ENCODE results near the gene BCKDHA.
"Not testable (repeated sequence)": the region's sequence is repeated elsewhere in the genome, so short reads cannot be mapped to it uniquely, and the experiment has no call there.

Gene BCKDHA

GRCh38 chr19:41408256-41408655, 10.6 kb downstream of the BCKDHA start:
- DNase-seq = no peak

- DNase-seq = not testable (repeated sequence)
Measured at GRCh38 chr19:41408846-41409245, 11.2 kb downstream of the BCKDHA start.

- no peak for DNase-seq
Measured at GRCh38 chr19:41409288-41409687, 11.7 kb downstream of the BCKDHA start.

GRCh38 chr19:41410336-41411054, 12.9 kb downstream of the BCKDHA start:
- DNase-seq = no peak

DNA sequence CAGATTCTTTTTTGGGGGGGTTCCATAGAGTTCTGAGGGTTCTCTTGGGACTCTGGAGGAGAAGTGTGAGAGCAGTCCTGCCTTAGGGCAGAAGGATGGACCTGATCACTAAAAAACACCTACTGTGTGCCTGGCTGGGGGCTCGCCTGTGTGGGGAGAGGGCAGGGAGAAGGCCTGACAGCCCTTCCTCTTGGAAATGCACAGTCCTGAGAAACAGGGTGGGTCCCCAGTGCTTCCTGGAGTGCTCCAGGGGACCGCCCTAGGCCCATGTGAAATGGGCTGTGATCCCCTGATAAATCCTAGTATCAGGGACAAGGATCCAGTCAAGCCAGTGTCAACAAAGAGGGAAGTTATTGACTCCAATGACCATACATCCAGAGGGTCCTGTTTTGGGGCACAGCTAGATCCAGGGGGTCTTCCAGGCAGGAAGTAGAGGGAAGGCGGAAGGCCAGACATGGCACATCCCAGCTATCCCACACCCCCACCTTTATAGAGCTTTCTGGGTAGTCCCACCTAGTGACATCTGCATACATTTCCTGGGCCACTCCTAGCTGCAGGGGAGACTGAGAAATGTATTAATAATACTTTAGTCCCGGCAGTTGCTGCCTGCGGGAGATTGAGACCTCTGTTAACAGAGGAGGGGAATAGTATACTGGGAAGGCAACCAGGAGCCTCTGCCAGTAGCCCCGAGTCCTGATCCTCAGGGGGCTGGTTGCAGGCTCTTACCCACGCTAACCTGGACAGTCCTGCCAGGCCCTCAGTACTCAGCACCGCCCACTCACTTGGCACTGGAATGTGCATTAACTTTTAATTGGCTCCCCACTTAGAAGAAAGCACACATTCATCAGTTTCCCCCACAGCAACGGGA, 13.7 kb downstream of the BCKDHA start:
- DNase-seq = no peak

DNA sequence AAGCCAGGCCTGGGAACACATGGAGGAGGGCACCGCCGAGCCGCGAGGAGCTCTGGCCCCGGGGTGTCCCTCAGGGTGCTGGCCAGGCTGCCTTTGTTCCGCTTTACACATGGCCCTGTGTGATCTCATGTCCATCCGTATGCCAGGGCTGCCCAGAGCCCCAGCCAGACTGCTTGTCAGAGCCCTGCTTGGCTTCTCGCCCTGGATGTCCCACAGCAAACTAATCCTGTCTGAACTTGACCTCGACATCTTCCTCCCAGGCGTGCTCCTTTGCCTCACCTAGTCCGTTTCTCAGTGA, 14.3 kb downstream of the BCKDHA start:
- DNase-seq = peak; percentile 49 to 59

DNA sequence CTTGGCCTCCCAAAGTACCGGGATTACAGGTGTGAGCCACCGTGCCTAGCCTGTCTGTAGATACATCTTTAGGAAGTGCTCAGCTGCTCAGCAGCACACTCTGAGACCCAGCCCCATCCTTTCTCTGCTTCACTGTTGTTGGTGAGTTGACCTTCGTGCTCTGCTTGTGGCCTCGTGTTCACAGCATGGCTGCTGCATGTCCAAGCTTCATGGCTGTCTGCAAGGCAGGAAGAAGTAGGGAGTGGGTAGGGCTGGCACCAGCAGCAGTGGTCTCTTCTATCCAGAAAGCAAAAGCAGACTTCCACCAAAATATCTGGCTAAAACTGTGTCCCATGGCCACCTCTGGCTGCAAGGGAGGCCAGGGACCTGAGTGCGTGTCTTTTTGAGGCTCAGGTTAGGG, 15.3 kb downstream of the BCKDHA start:
- no peak for DNase-seq

DNA sequence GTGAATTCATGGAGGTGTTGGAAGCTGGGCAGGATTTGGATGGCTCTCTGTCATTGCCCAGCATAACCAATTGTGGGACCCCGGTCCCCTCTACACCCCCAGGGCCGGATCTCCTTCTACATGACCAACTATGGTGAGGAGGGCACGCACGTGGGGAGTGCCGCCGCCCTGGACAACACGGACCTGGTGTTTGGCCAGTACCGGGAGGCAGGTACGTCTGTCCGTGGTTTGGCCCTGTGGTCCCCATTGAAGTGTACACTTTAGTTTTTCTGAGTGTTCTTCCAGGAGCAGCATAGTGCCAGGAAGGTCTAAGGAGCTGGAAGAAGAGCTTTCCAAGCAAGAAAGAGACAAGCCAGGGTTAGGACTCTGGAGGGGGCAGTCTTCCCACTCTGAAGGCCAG, 16.3 kb downstream of the BCKDHA start:
- DNase-seq = no peak

DNA sequence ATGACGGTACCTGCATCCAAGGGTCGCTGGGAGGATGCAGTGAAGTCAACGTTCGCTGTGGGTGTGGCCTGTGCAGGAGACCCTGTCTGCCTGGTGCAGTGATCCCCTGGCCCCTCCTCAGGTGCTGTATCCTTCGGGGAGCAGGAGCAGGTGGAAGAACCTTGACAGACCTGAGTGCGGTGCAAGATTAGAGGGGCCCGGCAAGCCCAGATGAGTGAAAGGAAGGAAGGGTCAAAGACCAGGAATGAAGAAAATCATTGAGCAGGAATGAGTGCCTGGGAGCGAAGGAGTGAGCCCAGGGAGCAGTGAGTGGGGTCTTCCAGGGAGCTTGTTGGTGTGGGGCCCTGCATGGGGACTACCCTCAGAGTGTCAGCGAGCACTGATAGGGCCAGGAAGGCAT, 16.8 kb downstream of the BCKDHA start:
- DNase-seq = no peak

DNA sequence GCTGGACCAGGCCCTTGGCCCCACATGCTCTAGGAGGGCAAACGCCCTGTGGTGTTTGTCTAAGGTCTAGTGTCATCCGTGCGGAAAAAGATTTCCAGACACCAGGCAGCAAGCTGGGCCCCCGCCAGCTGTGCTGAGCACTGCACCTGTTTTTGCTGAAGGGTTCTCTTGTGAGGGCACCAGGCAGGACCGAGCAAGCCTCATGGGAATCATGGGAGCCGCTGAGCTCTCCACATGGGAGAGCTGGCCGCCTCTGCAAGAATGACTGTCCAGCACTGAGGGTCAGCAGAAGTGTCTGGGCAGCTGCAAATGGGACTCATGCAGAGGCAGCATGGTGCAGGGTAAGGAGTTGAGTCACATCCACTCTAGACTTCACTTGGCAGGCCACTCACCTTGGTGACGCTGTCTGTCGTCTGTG, 17.5 kb downstream of the BCKDHA start:
- DNase-seq = no peak

DNA sequence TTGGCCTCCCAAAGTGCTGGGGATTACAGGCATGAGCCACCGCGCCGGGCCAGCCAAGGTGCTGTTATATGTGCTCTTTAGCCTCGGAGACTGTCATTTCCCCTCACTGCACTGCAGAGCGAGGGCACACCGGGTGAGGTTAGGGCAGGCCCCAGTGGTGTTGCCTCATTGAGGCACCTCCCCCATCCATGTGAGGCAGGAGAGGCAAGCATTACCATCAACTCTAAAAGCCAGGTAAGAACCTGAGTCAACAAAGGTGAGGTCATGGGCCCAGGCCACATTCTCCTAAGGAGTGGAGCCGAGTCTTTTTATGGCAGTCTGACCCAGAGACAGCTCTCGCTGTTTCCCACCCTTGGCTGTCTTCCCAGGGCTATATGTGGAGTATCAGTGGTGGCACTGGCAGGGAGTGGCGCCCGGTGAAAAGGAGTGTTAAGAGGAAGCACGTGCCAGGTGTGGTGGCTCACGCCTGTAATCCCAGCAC, 18.6 kb downstream of the BCKDHA start:
- DNase-seq = no peak

GRCh38 chr19:41420101-41420880, 22.7 kb downstream of the BCKDHA start:
- no peak for DNase-seq

- DNase-seq = no peak
Measured at GRCh38 chr19:41421314-41421713, 23.7 kb downstream of the BCKDHA start.

DNA sequence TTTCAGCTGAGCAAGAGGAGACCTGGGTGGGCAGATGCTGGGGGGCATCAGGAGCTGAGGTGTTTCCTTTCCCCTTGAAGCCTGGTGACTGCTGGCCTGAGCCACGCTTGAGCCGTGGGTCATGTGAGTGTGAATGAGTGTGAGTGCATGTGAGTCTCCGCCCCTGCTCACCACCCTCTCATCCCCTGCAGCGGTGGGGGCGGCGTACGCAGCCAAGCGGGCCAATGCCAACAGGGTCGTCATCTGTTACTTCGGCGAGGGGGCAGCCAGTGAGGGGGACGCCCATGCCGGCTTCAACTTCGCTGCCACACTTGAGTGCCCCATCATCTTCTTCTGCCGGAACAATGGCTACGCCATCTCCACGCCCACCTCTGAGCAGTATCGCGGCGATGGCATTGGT, 24.4 kb downstream of the BCKDHA start:
- no peak for DNase-seq

DNA sequence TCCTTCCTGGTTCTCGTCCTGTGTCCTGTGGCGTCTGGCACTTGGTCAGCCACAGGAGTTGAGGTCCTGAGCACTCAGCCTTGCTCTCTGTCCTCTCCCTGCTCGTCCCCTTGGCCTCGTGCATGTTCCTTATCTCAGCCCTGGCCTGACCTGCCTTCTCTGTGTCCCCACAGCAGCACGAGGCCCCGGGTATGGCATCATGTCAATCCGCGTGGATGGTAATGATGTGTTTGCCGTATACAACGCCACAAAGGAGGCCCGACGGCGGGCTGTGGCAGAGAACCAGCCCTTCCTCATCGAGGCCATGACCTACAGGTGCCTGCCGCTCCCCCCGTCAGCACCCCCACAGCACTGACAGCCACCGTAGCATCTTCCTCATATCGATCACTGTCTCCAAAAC, 24.8 kb downstream of the BCKDHA start:
- DNase-seq = no peak

DNA sequence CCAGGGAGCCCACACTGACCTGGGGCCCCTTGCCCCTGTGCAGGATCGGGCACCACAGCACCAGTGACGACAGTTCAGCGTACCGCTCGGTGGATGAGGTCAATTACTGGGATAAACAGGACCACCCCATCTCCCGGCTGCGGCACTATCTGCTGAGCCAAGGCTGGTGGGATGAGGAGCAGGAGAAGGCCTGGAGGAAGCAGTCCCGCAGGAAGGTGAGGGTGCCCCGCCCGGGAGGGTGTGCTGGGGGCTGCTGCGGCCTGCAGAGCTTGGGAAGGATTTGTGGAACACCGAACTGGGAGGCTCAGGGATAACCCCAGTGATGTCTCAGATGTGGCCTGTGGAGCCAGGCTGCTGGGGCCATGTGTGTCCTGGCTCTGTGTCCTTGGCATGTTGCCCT, 25.3 kb downstream of the BCKDHA start:
- no peak for DNase-seq

GRCh38 chr19:41424335-41425173, 26.9 kb downstream of the BCKDHA start:
- no peak for DNase-seq

- DNase-seq = no peak
Measured at GRCh38 chr19:41425174-41426115, 27.8 kb downstream of the BCKDHA start.

DNA sequence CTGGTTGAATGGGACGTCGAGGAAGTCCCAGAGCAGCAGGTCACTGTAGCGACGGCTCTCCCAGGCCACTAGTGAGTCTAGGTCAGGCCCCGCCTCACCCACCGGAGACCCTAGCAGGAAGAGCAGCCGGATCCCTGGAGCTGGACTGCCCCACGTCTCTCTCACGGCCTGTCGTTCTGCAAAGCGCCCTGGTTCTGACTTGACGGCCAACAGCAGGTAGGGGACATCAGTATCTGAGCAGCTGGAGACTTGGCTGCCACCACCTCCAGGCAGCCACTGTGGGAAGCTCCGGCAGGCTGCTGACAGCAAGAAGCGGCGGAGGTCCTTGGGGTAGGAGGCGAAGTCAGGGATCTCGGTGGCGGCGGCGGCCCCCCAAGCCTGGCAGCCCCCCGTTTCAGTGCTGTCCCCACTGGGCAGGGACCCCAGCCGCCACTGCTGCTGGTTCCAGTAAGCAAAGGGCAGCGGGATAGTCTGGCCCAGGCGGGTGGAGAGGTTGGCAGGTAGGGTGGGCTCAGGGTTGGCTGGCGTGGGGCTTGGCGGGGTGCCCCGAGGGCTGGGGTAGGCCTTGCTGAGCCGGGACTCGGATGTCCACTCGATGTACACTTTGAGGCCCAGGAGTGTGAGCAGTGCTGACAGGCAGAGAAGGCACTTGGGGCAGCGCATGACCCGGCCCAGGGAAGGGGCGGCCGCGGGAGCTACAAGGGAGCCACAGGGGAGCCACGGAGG, 28.7 kb downstream of the BCKDHA start:
- DNase-seq = no peak

DNA sequence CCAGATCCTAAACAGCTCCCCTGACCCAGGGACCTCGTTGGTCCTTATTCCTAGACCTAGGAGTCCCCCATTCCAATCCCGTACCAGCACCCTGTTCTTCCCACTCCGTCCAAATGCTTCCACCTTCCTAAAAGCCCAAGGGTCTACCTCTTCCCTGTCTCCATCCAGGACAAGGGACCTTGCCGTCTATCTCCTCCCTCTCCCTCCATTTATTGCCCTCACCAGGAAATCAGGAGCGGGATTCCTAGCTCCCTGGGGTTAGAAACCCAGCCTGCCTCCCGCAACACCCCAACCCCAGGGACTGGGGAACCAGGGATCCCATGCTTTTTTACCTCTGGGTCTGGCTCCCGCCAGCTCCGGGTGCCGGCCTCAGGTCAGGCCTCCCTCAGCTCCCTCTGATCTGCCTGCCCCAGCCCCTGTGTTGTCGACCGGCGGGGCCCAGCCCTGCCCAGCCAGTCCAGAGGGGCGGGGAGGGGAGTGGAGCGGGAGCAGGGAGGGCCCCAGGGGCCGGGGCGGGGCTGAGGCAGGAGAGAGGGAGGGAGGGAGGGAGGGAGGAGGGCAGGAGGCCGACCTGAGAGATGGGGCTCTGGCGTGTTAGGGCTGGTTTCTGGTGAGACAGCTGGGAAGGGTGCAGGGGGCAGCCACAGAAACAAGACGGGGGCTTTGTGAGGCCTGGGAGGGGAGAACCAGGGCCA, 29.5 kb downstream of the BCKDHA start, which contains the start of gene B3GNT8:
TSS of gene B3GNT8 (minus strand) at position 423 of the 695 bp plus-strand sequence. CDS start 596 bp downstream, outside the sequence.
- DNase-seq = no peak

Data from hippocampal formation (tissue), 2 donors.